Ascending aorta (tissue), 2 donors: ENCODE measurements around the gene SERPINB6. TPM values are rescaled to one million over a fixed set of nuclear protein-coding genes. Genes with fewer than 3 reads are reported as not detected.

Source experiments
- DNase-seq, 2 donors: peaks; one replicate each; pipeline ENCODE4 v3.0.0-alpha.2; 2019; ENCODE audit warnings: low spot score in 2 of 2
- H3K27ac ChIP-seq, 2 donors: fragments of 200-600 bp; sonication (generic); one replicate each; pipeline ENCODE4 v1.5.1; 2016 to 2017; ENCODE audit warnings: mild to moderate bottlenecking in 1 of 2
- H3K27me3 ChIP-seq: fragments of 200-600 bp; sonication (generic); one replicate; pipeline ENCODE4 v1.5.1; 2017
- H3K36me3 ChIP-seq, 2 donors: fragments of 200-600 bp; sonication (generic); one replicate each; pipeline ENCODE4 v1.5.1; 2016
- H3K4me1 ChIP-seq, 2 donors: fragments of 200-600 bp; sonication (generic); one replicate each; pipeline ENCODE4 v1.5.1; 2016 to 2017; ENCODE audit warnings: mild to moderate bottlenecking in 1 of 2
- H3K4me3 ChIP-seq, 2 donors: fragments of 200-600 bp; sonication (generic); one replicate each; pipeline ENCODE4 v1.5.1; 2016 to 2017; ENCODE audit warnings: mild to moderate bottlenecking in 1 of 2
- H3K9me3 ChIP-seq, 2 donors: fragments of 200-600 bp; sonication (generic); one replicate each; pipeline ENCODE4 v1.5.1; 2016
- intact Hi-C: fragments of 100-400 bp; cut with DNase I; formaldehyde crosslinking; loops from one replicate; pipeline ENCODE4 v1.15.1; 2023
- total RNA-seq: library from RNA; depleted of rRNA; stranded (reverse); fragments of >200 nt; gene quantifications from one replicate; pipeline ENCODE4 v1.1.0, GENCODE V29; 2016
- TF ChIP-seq, protein P1 (sequence below), 3 experiments: fragments of 200-600 bp in 2 of 3; fragments of 450-650 bp in 1 of 3; sonication (generic) in 2 of 3; IDR thresholded peaks; one replicate each; pipeline ENCODE4 v1.5.1; 2016 to 2019; ENCODE audit warnings: antibody characterized with exemption in 3 of 3, mild to moderate bottlenecking in 1 of 3, moderate library complexity in 1 of 3

The SERPINB6 gene
- total RNA-seq, 1 donor from 2014 or later: 222 TPM

DNA sequence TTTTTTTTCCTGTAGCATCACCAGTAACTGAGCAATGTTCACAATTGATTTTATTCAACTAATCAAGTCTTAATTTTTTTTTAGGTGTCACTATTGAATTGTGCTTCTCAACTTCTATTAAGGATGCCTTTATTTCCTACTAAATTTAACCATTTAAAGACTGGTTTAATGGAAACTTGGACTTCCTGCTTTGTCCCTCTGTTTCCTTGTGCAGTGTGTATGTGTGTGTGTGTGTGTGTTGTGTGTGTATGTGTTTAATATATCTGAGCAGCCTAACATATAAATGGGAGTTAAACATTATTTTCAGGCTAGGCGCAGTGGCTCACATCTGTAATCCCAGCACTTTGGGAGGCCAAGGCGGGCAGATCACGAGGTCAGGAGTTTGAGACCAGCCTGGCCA is 1.8 kb downstream of the SERPINB6 start:
- peaks cover 0 to 11% of the 10 kb centered on the region in 2 donors for H3K4me1 ChIP-seq
- TF ChIP-seq, protein P1, sequence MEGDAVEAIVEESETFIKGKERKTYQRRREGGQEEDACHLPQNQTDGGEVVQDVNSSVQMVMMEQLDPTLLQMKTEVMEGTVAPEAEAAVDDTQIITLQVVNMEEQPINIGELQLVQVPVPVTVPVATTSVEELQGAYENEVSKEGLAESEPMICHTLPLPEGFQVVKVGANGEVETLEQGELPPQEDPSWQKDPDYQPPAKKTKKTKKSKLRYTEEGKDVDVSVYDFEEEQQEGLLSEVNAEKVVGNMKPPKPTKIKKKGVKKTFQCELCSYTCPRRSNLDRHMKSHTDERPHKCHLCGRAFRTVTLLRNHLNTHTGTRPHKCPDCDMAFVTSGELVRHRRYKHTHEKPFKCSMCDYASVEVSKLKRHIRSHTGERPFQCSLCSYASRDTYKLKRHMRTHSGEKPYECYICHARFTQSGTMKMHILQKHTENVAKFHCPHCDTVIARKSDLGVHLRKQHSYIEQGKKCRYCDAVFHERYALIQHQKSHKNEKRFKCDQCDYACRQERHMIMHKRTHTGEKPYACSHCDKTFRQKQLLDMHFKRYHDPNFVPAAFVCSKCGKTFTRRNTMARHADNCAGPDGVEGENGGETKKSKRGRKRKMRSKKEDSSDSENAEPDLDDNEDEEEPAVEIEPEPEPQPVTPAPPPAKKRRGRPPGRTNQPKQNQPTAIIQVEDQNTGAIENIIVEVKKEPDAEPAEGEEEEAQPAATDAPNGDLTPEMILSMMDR (IDR thresholded peaks at IDR 0.05): no peak
- H3K36me3 ChIP-seq: no peaks in the 10 kb centered on the region
- peak overlapping the region in 1 of 2 donors; percentile 86 for H3K4me3 ChIP-seq
- peak overlapping the region; percentile 99 for H3K27ac ChIP-seq
- DNase-seq: peak in 1 of 2 donors; percentile 40
- intact Hi-C loops: no loop called here
- H3K27me3 ChIP-seq: no peaks in the 10 kb centered on the region
- no peaks in the 10 kb centered on the region for H3K9me3 ChIP-seq

DNA sequence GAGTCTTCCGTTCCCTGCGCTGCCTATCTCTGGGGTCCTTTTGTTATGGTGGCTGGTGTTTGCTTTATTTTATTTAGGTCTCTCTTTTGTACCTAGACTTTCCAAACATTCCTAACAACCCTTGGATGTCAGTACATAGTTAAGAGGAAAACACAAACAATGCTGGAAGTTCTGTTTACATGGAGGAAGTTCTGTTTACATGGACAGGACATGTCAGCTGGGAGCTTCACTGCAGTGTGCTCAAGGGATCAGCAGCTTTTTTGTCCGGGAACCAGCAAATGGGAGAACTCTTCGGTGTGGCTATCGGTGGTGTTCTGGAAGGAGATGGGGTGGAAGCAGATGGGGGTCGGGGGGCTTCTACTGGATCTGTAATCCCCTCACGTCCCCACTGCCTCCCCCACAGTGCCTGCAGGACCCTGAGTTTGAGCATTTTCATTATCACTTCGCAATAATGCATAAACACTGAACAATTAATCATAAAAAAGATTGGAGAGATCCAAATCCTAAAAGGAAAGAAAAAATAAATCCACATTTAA is 2.7 kb downstream of the SERPINB6 start:
- H3K36me3 ChIP-seq: no peaks in the 10 kb centered on the region
- H3K9me3 ChIP-seq: no peaks in the 10 kb centered on the region
- H3K4me3 ChIP-seq: no peak overlapping the region
- H3K27me3 ChIP-seq: no peaks in the 10 kb centered on the region
- intact Hi-C loops: no loop called here
- H3K4me1 ChIP-seq: peaks cover 0 to 11% of the 10 kb centered on the region in 2 donors
- TF ChIP-seq, protein P1 (IDR thresholded peaks at IDR 0.05): no peak
- peak in 1 of 2 donors; percentile 52 for DNase-seq
- peak overlapping the region; percentile 36 to 99 for H3K27ac ChIP-seq

DNA sequence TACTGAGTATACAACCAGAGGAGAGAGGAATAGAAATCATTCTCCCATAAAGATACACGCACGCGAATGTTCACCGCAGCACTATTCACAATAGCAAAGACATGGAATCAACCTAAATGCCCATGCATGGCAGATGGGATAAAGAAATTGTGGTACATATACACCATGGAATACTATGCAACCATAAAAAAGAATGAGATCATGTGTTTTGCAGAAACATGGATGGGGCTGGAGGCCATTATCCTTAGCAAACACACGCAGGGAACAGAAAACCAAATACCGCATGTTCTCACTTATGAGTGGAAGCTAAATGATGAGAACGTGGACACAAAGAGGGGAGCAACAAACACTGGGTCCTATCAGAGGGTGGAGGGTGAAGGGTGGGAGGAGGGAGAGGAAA is 3.4 kb downstream of the SERPINB6 start:
- no peaks in the 10 kb centered on the region for H3K27me3 ChIP-seq
- DNase-seq: no peak
- intact Hi-C loops: no loop called here
- no peak overlapping the region for H3K27ac ChIP-seq
- no peak overlapping the region for H3K4me3 ChIP-seq
- H3K4me1 ChIP-seq: peaks cover 0 to 11% of the 10 kb centered on the region in 2 donors
- H3K9me3 ChIP-seq: no peaks in the 10 kb centered on the region
- TF ChIP-seq, protein P1 (IDR thresholded peaks at IDR 0.05): no peak
- no peaks in the 10 kb centered on the region for H3K36me3 ChIP-seq

DNA sequence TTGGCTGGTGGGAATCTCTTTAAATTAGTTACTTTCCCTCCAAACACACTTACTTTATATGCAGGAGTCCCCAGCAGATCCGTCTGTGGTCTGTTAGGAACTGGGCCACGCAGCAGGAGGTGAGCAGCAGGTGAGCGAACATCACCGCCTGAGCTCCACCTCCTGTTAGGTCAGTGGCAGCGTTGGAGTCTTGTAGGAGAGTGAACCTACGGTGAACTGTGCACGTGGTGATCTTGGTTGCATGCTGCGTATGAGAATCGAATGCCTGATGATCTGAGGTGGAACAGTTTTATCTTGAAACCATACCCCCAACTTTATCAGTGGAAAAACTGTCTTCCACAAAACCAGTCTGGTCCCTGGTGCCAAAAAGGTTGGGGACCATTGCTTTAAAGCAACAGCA is 5.0 kb downstream of the SERPINB6 start:
- Histone ChIP-seq H3K4me3 (no peak overlapping the region), H3K9me3 (no peaks in the 10 kb centered on the region), H3K27ac (peak overlapping the region in 1 of 2 donors; percentile 4), H3K27me3 (no peaks in the 10 kb centered on the region), H3K36me3 (no peaks in the 10 kb centered on the region), H3K4me1 (peaks cover 0 to 9% of the 10 kb centered on the region in 2 donors)
- DNase-seq: peak in 1 of 2 donors; percentile 31
- intact Hi-C loops: no loop called here
- TF ChIP-seq, protein P1 (IDR thresholded peaks at IDR 0.05): no peak

DNA sequence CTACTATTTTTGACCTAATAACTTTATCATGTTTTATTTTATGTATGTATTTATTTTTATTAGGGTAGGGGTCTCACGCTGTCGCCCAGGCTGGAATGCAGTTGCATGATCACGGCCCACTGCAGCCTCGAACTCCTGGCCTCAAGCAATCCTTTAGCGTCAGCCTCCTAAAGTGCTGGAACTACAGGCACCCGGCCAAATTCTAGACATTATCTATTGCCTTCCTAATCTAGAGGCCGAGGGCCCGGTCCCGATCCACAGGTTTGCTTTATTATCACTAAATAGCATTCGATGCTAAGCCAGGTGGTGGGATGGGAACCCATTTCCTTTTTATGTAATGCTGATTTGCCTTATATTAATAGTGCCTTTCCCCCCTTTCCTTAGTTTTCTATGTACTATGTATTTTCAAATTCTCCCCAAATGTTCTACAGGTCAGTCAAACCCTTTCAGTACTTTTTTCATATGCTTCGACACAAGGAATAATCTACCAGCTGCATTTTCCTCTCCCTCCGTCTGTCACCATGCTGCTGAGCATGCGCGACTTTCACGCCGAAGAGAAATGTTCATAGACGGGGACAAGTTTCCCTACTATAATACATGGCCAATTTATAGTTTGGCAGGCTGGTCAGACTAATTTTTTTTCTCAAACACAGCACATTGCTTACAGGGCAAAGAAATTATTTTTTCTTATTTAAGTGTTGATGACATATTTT is 6.4 kb downstream of the SERPINB6 start:
- TF ChIP-seq, protein P1 (IDR thresholded peaks at IDR 0.05): no peak
- peaks cover 0 to 14% of the 10 kb centered on the region in 2 donors for H3K4me1 ChIP-seq
- DNase-seq: peak in 1 of 2 donors; percentile 52
- H3K36me3 ChIP-seq: no peaks in the 10 kb centered on the region
- H3K4me3 ChIP-seq: no peak overlapping the region
- intact Hi-C loops: no loop called here
- H3K27me3 ChIP-seq: no peaks in the 10 kb centered on the region
- no peaks in the 10 kb centered on the region for H3K9me3 ChIP-seq
- H3K27ac ChIP-seq: no peak overlapping the region
